ENCODE results near the gene LIPC.

- no peak for TF ChIP-seq CTCF (conservative IDR thresholded peaks at IDR 0.05; ENCODE audit: low read depth, low read length)
- no peak for TF ChIP-seq MXI1 (IDR thresholded peaks at IDR 0.05; ENCODE audit: borderline replicate concordance, low read depth, low read length)
These were observed 69.9 kb downstream of the LIPC start for GRCh38 chr15:58501636-58502188.

Data from IMR-90 (cell line).